ENCODE measurements around the gene GSPT1.

GSPT1 gene

GRCh38 chr16:11886881-11887280 is 28.9 kb downstream of the GSPT1 start:
- Histone ChIP-seq H3K36me3 (ENCODE audit: insufficient read depth, low read length) (peaks cover 49% of the 10 kb centered on the region; the same call in 1 of the 2 replicates), H3K9me2 (replicated peaks; ENCODE audit: low read depth, low read length) (no peaks in the 10 kb centered on the region), H3K4me2 (ENCODE audit: low read depth, low read length, poor library complexity, severe bottlenecking) (no peak overlapping the region), H2AFZ (ENCODE audit: low read length) (no peak overlapping the region), H3K4me3 (ENCODE audit: low read length, poor library complexity, severe bottlenecking) (no peak overlapping the region), H4K20me1 (ENCODE audit: insufficient read depth, low read length, poor library complexity, severe bottlenecking) (no peaks in the 10 kb centered on the region), H3K9me3 (ENCODE audit: insufficient read depth, low read depth, low read length) (no peaks in the 10 kb centered on the region), H3K4me1 (ENCODE audit: insufficient read depth, low read length, poor library complexity, severe bottlenecking) (no peaks in the 10 kb centered on the region), H3F3A (ENCODE audit: low read depth) (no peaks in the 10 kb centered on the region), H3K9ac (ENCODE audit: low read depth, low read length, poor library complexity, severe bottlenecking) (no peak overlapping the region), H3K79me2 (ENCODE audit: insufficient read depth, low read length) (no peaks in the 10 kb centered on the region), H3K27me3 (ENCODE audit: insufficient read depth, low read length, poor library complexity, severe bottlenecking) (no peaks in the 10 kb centered on the region)
- TF ChIP-seq EZH2phosphoT487 (IDR thresholded peaks at IDR 0.05; ENCODE audit: borderline replicate concordance): no peak
- TF ChIP-seq, protein P1, sequence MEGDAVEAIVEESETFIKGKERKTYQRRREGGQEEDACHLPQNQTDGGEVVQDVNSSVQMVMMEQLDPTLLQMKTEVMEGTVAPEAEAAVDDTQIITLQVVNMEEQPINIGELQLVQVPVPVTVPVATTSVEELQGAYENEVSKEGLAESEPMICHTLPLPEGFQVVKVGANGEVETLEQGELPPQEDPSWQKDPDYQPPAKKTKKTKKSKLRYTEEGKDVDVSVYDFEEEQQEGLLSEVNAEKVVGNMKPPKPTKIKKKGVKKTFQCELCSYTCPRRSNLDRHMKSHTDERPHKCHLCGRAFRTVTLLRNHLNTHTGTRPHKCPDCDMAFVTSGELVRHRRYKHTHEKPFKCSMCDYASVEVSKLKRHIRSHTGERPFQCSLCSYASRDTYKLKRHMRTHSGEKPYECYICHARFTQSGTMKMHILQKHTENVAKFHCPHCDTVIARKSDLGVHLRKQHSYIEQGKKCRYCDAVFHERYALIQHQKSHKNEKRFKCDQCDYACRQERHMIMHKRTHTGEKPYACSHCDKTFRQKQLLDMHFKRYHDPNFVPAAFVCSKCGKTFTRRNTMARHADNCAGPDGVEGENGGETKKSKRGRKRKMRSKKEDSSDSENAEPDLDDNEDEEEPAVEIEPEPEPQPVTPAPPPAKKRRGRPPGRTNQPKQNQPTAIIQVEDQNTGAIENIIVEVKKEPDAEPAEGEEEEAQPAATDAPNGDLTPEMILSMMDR (conservative IDR thresholded peaks at IDR 0.05; ENCODE audit: low read length): no peak

- H3K4me2 ChIP-seq (ENCODE audit: low read depth, low read length, poor library complexity, severe bottlenecking): no peak overlapping the region
- H3K9me3 ChIP-seq (ENCODE audit: insufficient read depth, low read depth, low read length): no peaks in the 10 kb centered on the region
- no peak overlapping the region for H3K9ac ChIP-seq (ENCODE audit: low read depth, low read length, poor library complexity, severe bottlenecking)
- H4K20me1 ChIP-seq (ENCODE audit: insufficient read depth, low read length, poor library complexity, severe bottlenecking): no peaks in the 10 kb centered on the region
- no peaks in the 10 kb centered on the region for H3F3A ChIP-seq (ENCODE audit: low read depth)
- H3K4me1 ChIP-seq (ENCODE audit: insufficient read depth, low read length, poor library complexity, severe bottlenecking): no peaks in the 10 kb centered on the region
- TF ChIP-seq, protein P1 (conservative IDR thresholded peaks at IDR 0.05; ENCODE audit: low read length): no peak
- TF ChIP-seq EZH2phosphoT487 (IDR thresholded peaks at IDR 0.05; ENCODE audit: borderline replicate concordance): no peak
- H3K9me2 ChIP-seq (replicated peaks; ENCODE audit: low read depth, low read length): no peaks in the 10 kb centered on the region
- no peak overlapping the region for H3K4me3 ChIP-seq (ENCODE audit: low read length, poor library complexity, severe bottlenecking)
- H3K27me3 ChIP-seq (ENCODE audit: insufficient read depth, low read length, poor library complexity, severe bottlenecking): no peaks in the 10 kb centered on the region
- H3K79me2 ChIP-seq (ENCODE audit: insufficient read depth, low read length): no peaks in the 10 kb centered on the region
- H3K36me3 ChIP-seq (ENCODE audit: insufficient read depth, low read length): peaks cover 59% of the 10 kb centered on the region; the same call in 1 of the 2 replicates
- no peak overlapping the region for H2AFZ ChIP-seq (ENCODE audit: low read length)
Measured at GRCh38 chr16:11884035-11884434, 31.7 kb downstream of the GSPT1 start.

DNA sequence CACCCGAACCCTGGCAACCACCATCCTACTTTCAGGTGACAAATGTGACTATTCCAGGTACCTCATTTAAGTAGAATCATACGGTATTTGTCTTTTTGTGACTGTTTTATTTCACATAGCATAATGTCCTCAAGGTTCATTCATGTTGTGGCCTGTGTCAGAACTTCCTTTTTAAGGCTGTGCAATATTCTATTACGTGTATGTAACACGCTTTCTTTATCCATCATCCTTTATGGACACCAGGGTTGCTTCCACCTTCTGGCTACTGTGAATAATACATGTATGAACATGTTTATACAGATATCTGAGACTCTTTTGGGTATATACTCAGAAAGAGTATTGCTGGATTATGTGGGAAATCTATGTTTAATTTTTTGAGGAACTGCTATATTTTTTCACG is 35.7 kb downstream of the GSPT1 start:
- Histone ChIP-seq H3K9me3 (ENCODE audit: insufficient read depth, low read depth, low read length) (no peaks in the 10 kb centered on the region), H4K20me1 (ENCODE audit: insufficient read depth, low read length, poor library complexity, severe bottlenecking) (no peaks in the 10 kb centered on the region), H3K9ac (ENCODE audit: low read depth, low read length, poor library complexity, severe bottlenecking) (no peak overlapping the region), H3K36me3 (ENCODE audit: insufficient read depth, low read length) (peaks cover 68% of the 10 kb centered on the region; the same call in 1 of the 2 replicates), H2AFZ (ENCODE audit: low read length) (no peak overlapping the region), H3K27me3 (ENCODE audit: insufficient read depth, low read length, poor library complexity, severe bottlenecking) (no peaks in the 10 kb centered on the region), H3K79me2 (ENCODE audit: insufficient read depth, low read length) (no peaks in the 10 kb centered on the region), H3K4me1 (ENCODE audit: insufficient read depth, low read length, poor library complexity, severe bottlenecking) (no peaks in the 10 kb centered on the region), H3K9me2 (replicated peaks; ENCODE audit: low read depth, low read length) (no peaks in the 10 kb centered on the region), H3K4me3 (ENCODE audit: low read length, poor library complexity, severe bottlenecking) (no peak overlapping the region), H3F3A (ENCODE audit: low read depth) (no peaks in the 10 kb centered on the region), H3K4me2 (ENCODE audit: low read depth, low read length, poor library complexity, severe bottlenecking) (no peak overlapping the region)
- TF ChIP-seq EZH2phosphoT487 (IDR thresholded peaks at IDR 0.05; ENCODE audit: borderline replicate concordance): no peak
- TF ChIP-seq, protein P1 (conservative IDR thresholded peaks at IDR 0.05; ENCODE audit: low read length): no peak
